Measurements from ENCODE around the gene TRAPPC14. TPM values are rescaled to one million over a fixed set of nuclear protein-coding genes. Genes with fewer than 3 reads are reported as not detected.

The TRAPPC14 gene
- total and polyA plus RNA-seq, 8 donors: 10.7 to 33.3 (median 20.3) TPM

- Histone ChIP-seq H3K9me3 (no peaks in the 10 kb centered on the region), H3K4me3 (no peak overlapping the region), H3K27ac (peak overlapping the region in 2 of 5 donors; percentile 24 to 39), H3K36me3 (peaks cover 0 to 16% (median 0%) of the 10 kb centered on the region in 4 donors), H3K27me3 (no peaks in the 10 kb centered on the region), H3K4me1 (peaks cover 38 to 62% (median 44%) of the 10 kb centered on the region in 4 donors)
- intact Hi-C loops (cut with DNase I; ENCODE audit: low total_unique reads): no loop called here
- WGBS, 5 donors: 34 to 54% (median 49%) methylated on average over 13 of the region's 13 CpGs
- no peak for TF ChIP-seq POLR2A (IDR thresholded peaks at IDR 0.05)
- TF ChIP-seq POLR2AphosphoS5 (IDR thresholded peaks at IDR 0.05): no peak
- TF ChIP-seq CTCF (IDR thresholded peaks at IDR 0.05): no peak
- TF ChIP-seq EP300 (IDR thresholded peaks at IDR 0.05): no peak
- DNase-seq: peak in 1 of 2 donors; percentile 59
Observed at GRCh38 chr7:100122067-100122466, 36.5 kb downstream of the TRAPPC14 start.

GRCh38 chr7:100120733-100121036 is 37.8 kb downstream of the TRAPPC14 start:
- H3K36me3 ChIP-seq: peaks cover 0 to 16% (median under 1%) of the 10 kb centered on the region in 4 donors
- TF ChIP-seq POLR2A (IDR thresholded peaks at IDR 0.05): no peak
- no peak for TF ChIP-seq POLR2AphosphoS5 (IDR thresholded peaks at IDR 0.05)
- no peak for TF ChIP-seq CTCF (IDR thresholded peaks at IDR 0.05)
- TF ChIP-seq EP300 (IDR thresholded peaks at IDR 0.05): no peak
- peak overlapping the region in 3 of 4 donors; percentile 73 to 95 (median 81) for H3K4me3 ChIP-seq
- H3K27ac ChIP-seq: peak overlapping the region in 4 of 5 donors; percentile 80 to 89 (median 86)
- no peak for DNase-seq
- H3K27me3 ChIP-seq: no peaks in the 10 kb centered on the region
- H3K4me1 ChIP-seq: peaks cover 30 to 54% (median 37%) of the 10 kb centered on the region in 4 donors
- 11 to 34% (median 23%) methylated on average over 1 of the region's 1 CpG for WGBS, 5 donors
- intact Hi-C loops (cut with DNase I; ENCODE audit: low total_unique reads): no loop called here
- H3K9me3 ChIP-seq: no peaks in the 10 kb centered on the region

DNA sequence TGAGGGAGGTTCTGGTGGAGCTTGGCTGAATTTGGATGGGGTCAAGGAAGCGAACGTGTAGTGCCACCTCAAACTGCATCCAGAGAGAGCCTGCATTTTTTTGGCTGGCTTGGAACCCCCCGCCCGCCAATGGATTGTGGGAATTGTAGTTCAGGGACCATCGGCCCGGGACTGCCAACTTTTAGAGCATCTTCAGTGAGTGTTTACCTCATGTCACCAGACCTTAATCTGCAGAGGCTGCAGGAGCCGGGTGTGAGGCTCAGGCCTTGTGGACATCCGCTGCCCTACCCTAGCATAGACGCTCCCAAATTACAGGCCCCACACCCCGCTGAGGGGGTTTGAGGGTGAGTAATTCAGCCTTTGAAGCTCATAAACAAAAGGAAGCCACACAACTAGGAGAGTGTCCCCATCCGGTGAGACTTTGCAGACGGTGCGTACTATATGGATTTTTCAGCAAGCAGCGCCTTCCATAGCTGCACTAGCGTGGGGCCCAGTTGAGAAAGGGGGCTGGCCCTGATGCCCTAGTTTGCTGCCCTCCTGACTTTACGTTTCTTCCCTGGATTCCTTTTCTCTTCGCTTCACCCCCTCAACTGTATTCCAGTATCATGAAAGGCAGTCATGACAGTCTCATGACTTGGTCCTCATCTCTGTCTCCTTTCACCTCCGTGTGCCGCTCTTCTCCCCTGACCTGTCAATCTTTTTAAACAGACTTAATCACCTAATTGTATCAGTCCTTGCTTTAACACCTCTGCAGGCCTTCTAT is 38.4 kb downstream of the TRAPPC14 start:
- intact Hi-C loops (cut with DNase I; ENCODE audit: low total_unique reads): no loop called here
- no peak for TF ChIP-seq POLR2AphosphoS5 (IDR thresholded peaks at IDR 0.05)
- no peak for TF ChIP-seq EP300 (IDR thresholded peaks at IDR 0.05)
- no peak for TF ChIP-seq POLR2A (IDR thresholded peaks at IDR 0.05)
- TF ChIP-seq CTCF (IDR thresholded peaks at IDR 0.05): no peak
- Histone ChIP-seq H3K4me1 (peaks cover 25 to 49% (median 31%) of the 10 kb centered on the region in 4 donors), H3K4me3 (peak overlapping the region; percentile 73 to 95 (median 85)), H3K36me3 (peaks cover 0 to 16% (median 3%) of the 10 kb centered on the region in 4 donors), H3K9me3 (no peaks in the 10 kb centered on the region), H3K27me3 (no peaks in the 10 kb centered on the region), H3K27ac (peak overlapping the region; percentile 67 to 89 (median 84))
- WGBS, 5 donors: 20 to 30% (median 26%) methylated on average over 19 of the region's 19 CpGs
- DNase-seq: peak; percentile 47 to 84

GRCh38 chr7:100119072-100119969 is 39.2 kb downstream of the TRAPPC14 start, which contains the start of the genes CNPY4 and TAF6:
CNPY4 (plus strand) TSS chr7:100119634; CDS start chr7:100119745, 111 bp downstream.
TAF6 (minus strand) TSS chr7:100119358; CDS start chr7:100114209, 5,149 bp downstream.
- H3K4me3 ChIP-seq: peak within 1 kb of the TSS; percentile 73 to 95 (median 85)
- intact Hi-C loops (cut with DNase I; ENCODE audit: low total_unique reads): no loop called here
- H3K27me3 ChIP-seq: no peaks in the 10 kb centered on the region
- H3K9me3 ChIP-seq: no peaks in the 10 kb centered on the region
- H3K4me1 ChIP-seq: peaks cover 24 to 41% (median 28%) of the 10 kb centered on the region in 4 donors
- peak within 1 kb of the TSS; percentile 67 to 89 (median 84) for H3K27ac ChIP-seq
- H3K36me3 ChIP-seq: peaks cover 0 to 16% (median 8%) of the 10 kb centered on the region in 4 donors
- peak; percentile 96 to 98 for DNase-seq
- TF ChIP-seq POLR2AphosphoS5 (IDR thresholded peaks at IDR 0.05) (peak; percentile 45 to 76 (median 59)), CTCF (IDR thresholded peaks at IDR 0.05) (peak in 1 of 7 experiments; percentile 29), POLR2A (IDR thresholded peaks at IDR 0.05) (no peak)
- WGBS, 5 donors: 0 to 1% (median 0%) methylated on average over 33 to 49 of the region's 49 CpGs

Measured in stomach (tissue), 9 donors.